Mesendoderm (in vitro differentiated cells): Measurements from ENCODE around the gene CIC.
"Not testable (repeated sequence)": the region's sequence is repeated elsewhere in the genome, so short reads cannot be mapped to it uniquely, and the experiment has no call there.

Source experiments
- DNase-seq: peaks from one replicate; pipeline ENCODE4 v3.0.0; 2013
- H2AK5ac ChIP-seq: 2 replicates; pipeline ENCODE4 v1.6.1; 2013; ENCODE audit warnings: low read length, inconsistent platforms
- H2BK120ac ChIP-seq: 2 replicates; pipeline ENCODE4 v1.6.1; 2013; ENCODE audit warnings: low read depth, mild to moderate bottlenecking, low read length, moderate library complexity, mixed read lengths
- H2BK15ac ChIP-seq: replicated peaks from 2 replicates; pipeline ENCODE4 v1.6.1; 2013; ENCODE audit warnings: low read depth, mild to moderate bottlenecking, moderate library complexity
- H2BK5ac ChIP-seq: 2 replicates; pipeline ENCODE4 v1.6.1; 2013; ENCODE audit warnings: low read length, inconsistent platforms
- H3K18ac ChIP-seq: 2 replicates; pipeline ENCODE4 v1.6.1; 2013; ENCODE audit warnings: mild to moderate bottlenecking, low read length, mixed read lengths
- H3K23ac ChIP-seq: one replicate; pipeline ENCODE4 v1.6.1; 2013; ENCODE audit warnings: low read length
- H3K27ac ChIP-seq: 2 replicates; pipeline ENCODE4 v1.5.1; 2013; ENCODE audit warnings: low read depth, mild to moderate bottlenecking, inconsistent platforms, low read length, moderate library complexity
- H3K27me3 ChIP-seq: 2 replicates; pipeline ENCODE4 v1.6.1; 2013; ENCODE audit warnings: low read length, control low read depth, mild to moderate bottlenecking, inconsistent platforms; ENCODE audit not compliant: insufficient read depth, poor library complexity
- H3K36me3 ChIP-seq: 2 replicates; pipeline ENCODE4 v1.6.1; 2013; ENCODE audit warnings: low read length, inconsistent platforms; ENCODE audit not compliant: control insufficient read depth, insufficient read depth
- H3K4ac ChIP-seq: one replicate; pipeline ENCODE4 v1.6.1; 2013; ENCODE audit warnings: low read depth, mild to moderate bottlenecking, low read length, moderate library complexity
- H3K4me1 ChIP-seq: 2 replicates; pipeline ENCODE4 v1.6.1; 2013; ENCODE audit warnings: low read depth, low read length, inconsistent platforms; ENCODE audit not compliant: control insufficient read depth
- H3K4me2 ChIP-seq: 2 replicates; pipeline ENCODE4 v1.6.1; 2013; ENCODE audit warnings: low read length
- H3K4me3 ChIP-seq: 2 replicates; pipeline ENCODE4 v1.5.1; 2013; ENCODE audit warnings: mild to moderate bottlenecking, low read length
- H3K56ac ChIP-seq: one replicate; pipeline ENCODE4 v1.6.1; 2013; ENCODE audit warnings: low read length
- H3K79me1 ChIP-seq: 2 replicates; pipeline ENCODE4 v1.6.1; 2013; ENCODE audit warnings: low read length, inconsistent platforms
- H3K79me2 ChIP-seq: 2 replicates; pipeline ENCODE4 v1.6.1; 2013; ENCODE audit warnings: mild to moderate bottlenecking, low read length; ENCODE audit not compliant: control insufficient read depth, insufficient read depth
- H3K9ac ChIP-seq: 2 replicates; pipeline ENCODE4 v1.6.1; 2013; ENCODE audit warnings: low read length, inconsistent platforms
- H4K5ac ChIP-seq: one replicate; pipeline ENCODE4 v1.6.1; 2013; ENCODE audit warnings: low read length
- H4K8ac ChIP-seq: one replicate; pipeline ENCODE4 v1.6.1; 2013; ENCODE audit warnings: low read depth, mild to moderate bottlenecking, control low read depth, low read length, moderate library complexity
- WGBS: extraction: QIAGEN DNeasy Blood & Tissue Kit; methylation state at CpG from one replicate; pipeline ENCODE4 v1.1.7; 2013; ENCODE audit warnings: low lambda C conversion rate, missing lambda C conversion rate; ENCODE audit not compliant: insufficient coverage; ENCODE audit errors: extremely low coverage; 5-methylcytosine and 5-hydroxymethylcytosine counted together

Gene CIC

DNA sequence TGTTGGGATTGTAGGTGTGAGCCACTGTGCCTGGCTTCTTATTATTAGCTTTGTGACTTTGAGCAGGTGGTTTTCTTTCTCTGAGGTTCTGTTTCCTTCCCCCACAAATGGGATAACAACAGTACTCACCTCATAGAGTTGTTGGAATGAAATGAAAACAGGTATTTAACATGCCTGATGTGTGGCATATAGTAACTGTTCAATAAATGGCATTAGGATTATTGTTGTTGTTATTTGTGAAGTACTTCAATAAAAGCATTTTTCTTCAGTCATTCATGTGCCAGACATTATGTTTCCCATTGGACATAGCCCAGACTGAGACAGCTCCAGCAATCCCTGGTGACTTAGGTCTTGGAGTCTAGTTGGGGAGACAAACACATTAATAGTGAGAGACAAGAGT is 57.9 kb downstream of the CIC start:
- H3K23ac ChIP-seq: no peak overlapping the region
- H3K4me2 ChIP-seq: no peak overlapping the region
- no peak overlapping the region for H3K4ac ChIP-seq
- H3K4me1 ChIP-seq: no peaks in the 10 kb centered on the region
- no peak overlapping the region for H3K18ac ChIP-seq
- H3K9ac ChIP-seq: no peak overlapping the region
- H2BK15ac ChIP-seq: no peak overlapping the region
- no peak overlapping the region for H3K4me3 ChIP-seq
- H3K27ac ChIP-seq: no peak overlapping the region
- H3K79me2 ChIP-seq: peaks cover 3% of the 10 kb centered on the region
- H4K8ac ChIP-seq: no peak overlapping the region
- no peak overlapping the region for H3K56ac ChIP-seq
- DNase-seq: no peak
- H3K36me3 ChIP-seq: no peaks in the 10 kb centered on the region
- no peak overlapping the region for H2BK5ac ChIP-seq
- no peak overlapping the region for H2AK5ac ChIP-seq
- no peak overlapping the region for H2BK120ac ChIP-seq
- no peak overlapping the region for H4K5ac ChIP-seq
- peaks cover 4% of the 10 kb centered on the region for H3K27me3 ChIP-seq
- peaks cover 13% of the 10 kb centered on the region for H3K79me1 ChIP-seq

DNA sequence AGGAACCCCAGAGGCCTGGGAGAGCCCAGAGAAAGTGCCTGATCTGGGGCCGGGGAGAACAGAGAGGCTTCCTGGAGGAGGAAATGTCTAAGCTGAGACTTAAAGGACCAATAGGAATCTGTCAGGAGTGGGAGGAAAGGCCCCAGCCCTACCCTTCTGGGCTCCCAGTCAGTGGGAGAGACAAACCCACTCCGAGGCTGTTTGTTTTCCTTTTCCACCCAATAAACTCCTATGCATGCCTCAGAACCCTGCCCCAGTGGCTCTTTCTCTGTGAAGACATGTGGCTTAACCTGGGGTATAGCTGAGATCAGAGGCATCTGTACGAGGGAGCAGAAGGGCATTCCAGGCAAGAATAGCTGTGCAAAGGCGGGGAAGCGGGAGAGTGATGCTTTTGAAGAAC is 58.3 kb downstream of the CIC start:
- DNase-seq: no peak
- Histone ChIP-seq H4K8ac (no peak overlapping the region), H2AK5ac (no peak overlapping the region), H3K4me3 (no peak overlapping the region), H3K4ac (no peak overlapping the region), H3K9ac (no peak overlapping the region), H2BK5ac (no peak overlapping the region), H3K79me1 (peaks cover 13% of the 10 kb centered on the region), H3K36me3 (no peaks in the 10 kb centered on the region), H3K79me2 (peaks cover 3% of the 10 kb centered on the region), H3K56ac (no peak overlapping the region), H2BK120ac (no peak overlapping the region), H3K23ac (no peak overlapping the region), H2BK15ac (no peak overlapping the region), H3K4me2 (no peak overlapping the region), H3K18ac (no peak overlapping the region), H4K5ac (no peak overlapping the region), H3K4me1 (no peaks in the 10 kb centered on the region), H3K27me3 (peaks cover 4% of the 10 kb centered on the region), H3K27ac (no peak overlapping the region)
- no CpG with 5 or more reads among the region's 5 CpGs for WGBS

DNA sequence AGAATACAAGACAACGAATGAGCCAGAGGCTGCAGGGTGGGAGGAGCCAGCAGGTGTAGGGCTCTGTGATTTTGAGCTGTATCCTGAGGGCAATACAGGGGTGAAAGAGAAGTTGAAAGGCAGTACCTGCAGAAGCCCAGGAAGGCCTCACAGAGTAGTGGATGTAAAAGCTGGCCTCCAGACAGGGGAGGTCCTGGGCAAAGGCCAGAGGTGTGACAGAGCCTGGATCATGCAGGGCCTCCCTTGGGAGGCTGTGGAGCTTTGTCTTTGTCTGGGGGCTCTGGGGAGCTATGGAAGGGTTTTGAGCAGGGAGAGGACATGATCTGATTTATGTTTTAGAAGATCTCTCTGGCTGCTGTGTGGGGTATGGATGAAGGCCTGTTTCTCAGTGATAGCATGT is 59.1 kb downstream of the CIC start:
- peaks cover 3% of the 10 kb centered on the region for H3K79me2 ChIP-seq
- H2BK120ac ChIP-seq: no peak overlapping the region
- H2AK5ac ChIP-seq: no peak overlapping the region
- H3K18ac ChIP-seq: no peak overlapping the region
- peaks cover 4% of the 10 kb centered on the region for H3K27me3 ChIP-seq
- H3K79me1 ChIP-seq: peaks cover 13% of the 10 kb centered on the region
- no peak overlapping the region for H3K4me3 ChIP-seq
- H3K27ac ChIP-seq: no peak overlapping the region
- no peaks in the 10 kb centered on the region for H3K4me1 ChIP-seq
- no peak overlapping the region for H4K5ac ChIP-seq
- no peaks in the 10 kb centered on the region for H3K36me3 ChIP-seq
- no peak overlapping the region for H3K56ac ChIP-seq
- no peak overlapping the region for H4K8ac ChIP-seq
- no peak overlapping the region for H3K4ac ChIP-seq
- H3K4me2 ChIP-seq: no peak overlapping the region
- H3K23ac ChIP-seq: no peak overlapping the region
- WGBS: no CpG with 5 or more reads among the region's 1 CpG
- no peak overlapping the region for H2BK15ac ChIP-seq
- DNase-seq: no peak
- no peak overlapping the region for H3K9ac ChIP-seq
- H2BK5ac ChIP-seq: no peak overlapping the region

DNA sequence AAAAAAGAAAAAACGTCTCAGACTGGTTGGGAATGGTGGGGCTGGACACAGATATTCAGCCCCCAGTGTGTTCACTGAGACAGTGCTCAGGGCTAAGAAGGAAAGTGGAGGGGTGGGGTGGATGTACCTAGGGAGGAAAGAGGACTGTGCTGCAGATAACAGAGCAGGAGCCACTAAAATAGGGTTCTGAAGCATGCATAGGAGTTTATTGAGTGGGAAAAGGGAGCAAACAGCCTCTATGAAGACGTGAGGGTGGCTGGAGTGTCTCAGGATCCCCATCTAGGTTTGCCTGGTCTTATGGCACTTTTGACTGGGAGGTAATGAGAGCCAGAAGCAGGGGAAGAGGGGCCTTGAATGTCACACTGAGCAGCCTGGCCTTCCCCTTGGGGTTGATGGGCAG is 59.8 kb downstream of the CIC start:
- Histone ChIP-seq H3K4ac (no peak overlapping the region), H3K27ac (no peak overlapping the region), H3K4me2 (no peak overlapping the region), H3K79me2 (peaks cover 3% of the 10 kb centered on the region), H3K4me1 (no peaks in the 10 kb centered on the region), H3K27me3 (peaks cover 4% of the 10 kb centered on the region), H4K8ac (no peak overlapping the region), H3K4me3 (no peak overlapping the region), H3K56ac (no peak overlapping the region), H4K5ac (no peak overlapping the region), H2BK5ac (no peak overlapping the region), H3K9ac (no peak overlapping the region), H2BK120ac (no peak overlapping the region), H2AK5ac (no peak overlapping the region), H2BK15ac (no peak overlapping the region), H3K23ac (no peak overlapping the region), H3K18ac (no peak overlapping the region), H3K36me3 (no peaks in the 10 kb centered on the region), H3K79me1 (peaks cover 13% of the 10 kb centered on the region)
- WGBS: no CpG with 5 or more reads among the region's 2 CpGs
- no peak for DNase-seq

DNA sequence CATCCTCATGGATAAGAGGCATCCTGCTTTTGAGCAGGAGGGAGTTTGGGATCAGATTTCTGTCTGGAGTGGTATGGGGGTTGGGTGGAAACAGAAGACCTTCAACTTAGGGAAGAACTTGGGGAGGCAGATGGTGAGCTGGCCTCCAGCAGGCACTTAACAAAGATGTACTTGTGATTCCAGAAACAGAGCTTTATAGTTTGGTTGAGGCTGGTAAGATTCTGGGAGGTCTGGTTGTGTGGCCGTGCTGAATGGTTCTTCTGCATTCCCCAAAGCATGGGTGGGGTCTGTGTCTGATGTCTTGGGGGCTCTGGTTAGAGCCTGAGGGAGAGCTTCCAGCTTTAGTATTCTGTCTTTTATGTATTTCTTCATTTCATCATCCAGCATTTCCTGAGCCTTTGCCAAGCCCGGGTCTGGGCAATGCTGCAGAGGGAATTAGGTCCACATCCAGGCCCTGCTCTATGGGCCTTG is 61.2 kb downstream of the CIC start:
- no peak overlapping the region for H4K8ac ChIP-seq
- H3K27ac ChIP-seq: no peak overlapping the region
- no peak overlapping the region for H3K18ac ChIP-seq
- H2BK120ac ChIP-seq: no peak overlapping the region
- H3K79me1 ChIP-seq: peaks cover 13% of the 10 kb centered on the region
- H3K4me1 ChIP-seq: no peaks in the 10 kb centered on the region
- H2BK15ac ChIP-seq: no peak overlapping the region
- H3K27me3 ChIP-seq: no peaks in the 10 kb centered on the region
- no peak overlapping the region for H3K9ac ChIP-seq
- no peaks in the 10 kb centered on the region for H3K36me3 ChIP-seq
- WGBS: no CpG with 5 or more reads among the region's 2 CpGs
- H3K4me2 ChIP-seq: no peak overlapping the region
- peaks cover 3% of the 10 kb centered on the region for H3K79me2 ChIP-seq
- H2BK5ac ChIP-seq: no peak overlapping the region
- no peak overlapping the region for H3K4me3 ChIP-seq
- no peak for DNase-seq
- no peak overlapping the region for H3K4ac ChIP-seq
- no peak overlapping the region for H2AK5ac ChIP-seq
- H3K56ac ChIP-seq: no peak overlapping the region
- no peak overlapping the region for H4K5ac ChIP-seq
- H3K23ac ChIP-seq: no peak overlapping the region

DNA sequence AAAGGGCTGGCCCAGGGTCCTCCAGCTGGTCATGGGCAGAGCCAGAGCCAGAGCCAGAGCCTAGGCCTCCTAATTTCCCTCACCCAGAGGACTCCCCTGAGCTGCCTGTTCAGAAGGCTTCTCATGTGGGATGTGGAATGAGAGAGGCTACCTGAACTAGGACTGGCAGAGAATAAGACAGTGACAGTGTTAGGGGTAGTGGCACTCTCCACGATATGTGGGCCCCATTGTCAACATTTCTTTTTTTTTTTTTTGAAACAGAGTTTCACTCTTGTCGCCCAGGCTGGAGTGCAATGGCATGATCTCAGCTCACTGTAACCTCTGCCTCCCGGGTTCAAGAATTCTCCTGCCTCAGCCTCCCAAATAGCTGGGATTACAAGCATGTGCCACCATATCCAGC is 62.3 kb downstream of the CIC start:
- H3K4me2 ChIP-seq, H2BK15ac ChIP-seq, H3K27me3 ChIP-seq, H4K8ac ChIP-seq, DNase-seq, H3K79me2 ChIP-seq, H3K9ac ChIP-seq, H2BK5ac ChIP-seq, H2BK120ac ChIP-seq, H3K4me3 ChIP-seq, H3K56ac ChIP-seq, H3K23ac ChIP-seq, H3K4me1 ChIP-seq, H3K79me1 ChIP-seq, H3K4ac ChIP-seq, H2AK5ac ChIP-seq, H3K18ac ChIP-seq, H3K27ac ChIP-seq, H3K36me3 ChIP-seq, H4K5ac ChIP-seq: not testable (repeated sequence)
- no CpG with 5 or more reads among the region's 3 CpGs for WGBS
